ENCODE results near the gene ZNF391. TPM values are rescaled to one million over a fixed set of nuclear protein-coding genes. Genes with fewer than 3 reads are reported as not detected.
A peak's percentile ranks its signal among the peaks of the same experiment; 100 is the strongest.

ZNF391 gene
- total RNA-seq, 4 donors from 2014 or later: 0.53 to 1.3 (median 0.97) TPM

- no peak for TF ChIP-seq CTCF (IDR thresholded peaks at IDR 0.05)
- TF ChIP-seq POLR2A (IDR thresholded peaks at IDR 0.05): no peak
- no peak for DNase-seq
- no peaks in the 10 kb centered on the region for H3K27me3 ChIP-seq
- peaks cover 27 to 90% (median 42%) of the 10 kb centered on the region in 3 donors for H3K36me3 ChIP-seq
- WGBS, 2 donors: 97 to 99% methylated on average over 9 of the region's 9 CpGs
- peaks cover 6 to 100% (median 81%) of the 10 kb centered on the region in 3 donors for H3K9me3 ChIP-seq
- no peak overlapping the region for H3K27ac ChIP-seq
- no peak overlapping the region for H3K4me3 ChIP-seq
- intact Hi-C loops (cut with DNase I): no loop called here
- H3K4me1 ChIP-seq: no peaks in the 10 kb centered on the region
These were observed 63.3 kb downstream of the ZNF391 start for GRCh38 chr6:27451660-27452390.

- H3K27me3 ChIP-seq: no peaks in the 10 kb centered on the region
- peaks cover 6 to 100% (median 78%) of the 10 kb centered on the region in 3 donors for H3K9me3 ChIP-seq
- TF ChIP-seq POLR2A (IDR thresholded peaks at IDR 0.05) (no peak), CTCF (IDR thresholded peaks at IDR 0.05) (no peak)
- peak overlapping the region in 1 of 4 donors; percentile 5 for H3K4me3 ChIP-seq
- WGBS, 2 donors: 93 to 95% methylated on average over 3 of the region's 3 CpGs
- no peak for DNase-seq
- H3K36me3 ChIP-seq: peaks cover 30 to 91% (median 47%) of the 10 kb centered on the region in 3 donors
- no peak overlapping the region for H3K27ac ChIP-seq
- intact Hi-C loops (cut with DNase I): no loop called here
- no peaks in the 10 kb centered on the region for H3K4me1 ChIP-seq
These were observed 63.9 kb downstream of the ZNF391 start for GRCh38 chr6:27452496-27452897.

Small RNAs within 50 kb of the gene (small RNA-seq; reads per million reads assigned to genes)
- 0 reads per million in 4 donors for gene MCFD2P1

Other genes with a start within 250 kb of the ZNF391 start
- 10 to 100 TPM in 3 of 4 donors, 1 to 10 TPM in 1; 5.1 to 25.7 (median 11.0) TPM for gene PRSS16, start 141.1 kb upstream of the ZNF391 start, total RNA-seq
- gene POM121L2, start 76.5 kb upstream of the ZNF391 start, total RNA-seq: not detected
- 1 to 10 TPM; 3.9 to 4.9 (median 4.3) TPM for gene ZNF184, start 84.3 kb downstream of the ZNF391 start, total RNA-seq

Data from esophagus squamous epithelium (tissue), 5 donors.